GM18499 (cell line): ENCODE data around the gene MFNG.

Experiments
- ATAC-seq: cut with Tn5 transposase; IDR thresholded peaks from one replicate; pipeline ENCODE4 v1.9.1; 2021; ENCODE audit warnings: moderate number of reproducible peaks; ENCODE audit not compliant: insufficient read depth, unreplicated experiment

The MFNG gene

DNA sequence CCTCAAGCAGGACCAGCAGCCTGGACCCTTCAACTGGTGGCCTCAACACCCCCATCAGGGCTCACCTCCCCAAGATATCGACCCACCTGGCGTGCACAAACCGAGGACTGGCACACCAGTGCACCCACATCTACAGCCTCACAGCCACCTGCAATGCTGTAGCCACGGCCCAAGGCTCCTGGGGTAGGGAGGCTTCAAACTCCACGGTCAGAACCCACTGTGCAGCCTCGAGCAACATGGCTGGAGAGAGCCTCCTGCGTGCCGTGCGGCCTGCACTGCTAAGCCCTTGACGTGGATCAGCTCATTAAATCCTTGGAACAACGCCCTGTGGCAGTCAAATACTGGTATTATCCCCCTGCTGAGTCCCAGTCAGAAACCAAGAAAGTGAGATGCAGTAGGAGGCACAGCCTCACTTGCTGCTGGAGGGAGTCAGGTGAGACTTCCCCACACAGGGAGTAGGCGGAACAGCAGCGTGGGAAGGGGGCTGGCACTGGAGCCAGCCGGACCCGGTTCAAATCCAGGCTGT is 28.4 kb upstream of the MFNG start:
- ATAC-seq: no peak

DNA sequence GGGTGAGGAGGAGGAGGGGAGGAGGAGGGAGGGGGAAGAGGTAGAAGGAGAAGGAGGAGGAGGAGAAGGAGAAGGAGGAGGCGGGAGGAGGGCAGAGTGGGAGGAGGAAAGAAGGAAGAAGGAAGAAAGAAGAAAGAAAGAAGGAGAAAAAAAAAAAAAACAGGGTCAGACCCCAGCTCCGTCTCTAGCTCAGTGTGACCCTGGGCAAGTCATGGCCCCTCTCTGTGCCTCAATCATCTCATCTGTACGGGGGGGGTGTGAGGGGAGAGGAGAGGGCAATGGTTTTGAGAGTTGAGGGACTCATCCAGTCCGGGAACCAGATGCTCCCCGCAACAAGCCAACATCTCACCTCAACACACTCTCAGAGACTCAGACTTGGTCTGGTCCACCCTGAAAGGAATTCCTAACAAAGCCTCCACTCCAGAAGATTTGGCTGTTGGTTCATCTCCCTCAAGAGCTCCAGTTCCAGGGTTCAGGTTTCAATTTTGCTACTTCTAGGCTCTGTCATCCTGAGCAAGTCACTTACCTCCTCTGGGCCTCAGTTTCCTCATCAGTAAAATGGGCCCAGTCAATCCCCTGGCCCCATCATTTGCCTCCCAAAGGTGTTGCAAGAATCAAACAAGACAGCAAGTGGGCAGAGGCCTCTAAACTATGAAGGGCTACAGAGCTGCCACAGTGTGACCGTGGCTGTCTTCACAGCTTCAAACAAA is 25.4 kb upstream of the MFNG start:
- ATAC-seq: no peak

DNA sequence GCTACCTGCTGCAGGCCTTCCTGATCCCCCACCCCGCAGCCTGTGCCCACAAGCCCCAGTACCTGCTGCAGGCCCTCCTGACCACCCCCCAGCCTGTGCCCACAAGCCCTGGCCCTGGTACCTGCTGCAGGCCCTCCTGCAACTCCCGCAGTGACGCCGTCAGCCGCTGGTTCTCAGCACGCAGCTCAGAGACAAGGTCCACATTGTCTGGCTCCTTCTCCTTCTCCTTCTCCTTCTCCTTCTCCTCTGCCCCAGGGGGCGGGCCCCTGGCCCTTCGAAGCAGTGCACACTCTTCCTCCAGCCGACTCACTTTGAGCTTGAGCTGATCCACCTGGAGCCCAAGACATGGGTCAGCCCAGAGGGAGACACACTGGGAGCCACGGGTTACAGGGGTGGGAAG is 23.9 kb upstream of the MFNG start:
- ATAC-seq: no peak

DNA sequence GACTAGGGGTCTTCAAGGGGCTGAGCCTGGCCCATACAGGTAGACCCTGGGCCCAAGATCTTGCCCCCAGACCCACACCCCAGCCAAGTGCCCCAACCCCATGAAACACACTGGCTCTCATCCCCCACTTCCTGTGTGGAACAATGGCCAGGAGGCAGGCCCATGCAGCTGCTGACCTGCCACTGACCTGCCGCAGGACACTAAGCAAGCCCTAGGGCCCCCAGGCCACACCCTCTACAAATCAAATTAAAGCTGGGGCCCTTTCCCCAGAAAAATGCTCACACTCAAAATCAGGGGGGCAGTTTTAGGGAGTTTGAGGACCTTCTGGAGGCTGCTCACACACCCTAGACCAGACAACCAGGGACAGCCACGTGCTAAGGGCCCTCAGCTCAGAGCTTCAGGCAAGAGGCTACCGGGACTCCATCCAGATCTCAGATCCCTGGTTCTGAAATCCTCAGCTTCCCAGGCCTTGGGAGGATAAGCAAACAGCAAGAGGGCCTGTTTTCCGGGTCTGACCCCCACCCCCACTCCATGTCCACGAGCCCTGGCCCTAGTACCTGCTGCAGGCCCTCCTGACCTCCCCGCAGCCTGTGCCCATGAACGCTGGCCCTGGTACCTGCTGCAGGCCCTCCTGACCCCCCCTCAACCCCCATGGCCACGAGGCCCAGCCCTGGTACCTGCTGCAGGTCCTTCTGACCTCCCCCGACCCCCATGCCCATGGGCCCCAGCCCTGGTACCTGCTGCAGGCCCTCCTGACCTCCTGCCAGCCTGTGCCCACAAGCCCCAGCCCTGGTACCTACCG is 23.1 kb upstream of the MFNG start:
- ATAC-seq: no peak

DNA sequence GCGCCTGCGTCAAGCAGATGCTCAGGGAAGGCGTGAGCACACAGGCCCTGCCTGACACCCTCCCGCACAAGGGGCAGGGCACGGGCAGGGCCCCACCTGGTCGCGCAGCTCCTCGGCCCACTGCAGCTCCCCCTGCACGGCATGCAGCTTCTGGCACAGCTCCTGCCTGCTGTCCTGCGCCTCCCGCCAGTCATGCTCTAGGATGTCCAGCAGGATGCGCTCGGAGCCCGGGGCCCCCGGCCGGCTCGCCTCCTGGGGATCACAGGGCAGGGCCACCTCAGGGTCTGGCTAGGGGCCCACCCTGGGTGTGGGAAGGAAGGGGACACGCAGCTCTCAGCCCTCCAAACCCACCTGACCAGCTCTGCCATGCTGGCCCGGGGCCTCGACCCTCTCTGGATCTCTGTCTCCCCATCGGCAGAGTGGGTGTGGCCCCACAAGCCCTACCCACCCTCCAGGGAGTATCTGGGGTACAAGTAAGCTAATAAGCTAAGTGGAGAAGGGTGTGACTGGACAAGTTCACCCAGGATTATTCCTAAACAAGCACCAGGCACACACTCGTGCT is 22.3 kb upstream of the MFNG start:
- no peak for ATAC-seq

DNA sequence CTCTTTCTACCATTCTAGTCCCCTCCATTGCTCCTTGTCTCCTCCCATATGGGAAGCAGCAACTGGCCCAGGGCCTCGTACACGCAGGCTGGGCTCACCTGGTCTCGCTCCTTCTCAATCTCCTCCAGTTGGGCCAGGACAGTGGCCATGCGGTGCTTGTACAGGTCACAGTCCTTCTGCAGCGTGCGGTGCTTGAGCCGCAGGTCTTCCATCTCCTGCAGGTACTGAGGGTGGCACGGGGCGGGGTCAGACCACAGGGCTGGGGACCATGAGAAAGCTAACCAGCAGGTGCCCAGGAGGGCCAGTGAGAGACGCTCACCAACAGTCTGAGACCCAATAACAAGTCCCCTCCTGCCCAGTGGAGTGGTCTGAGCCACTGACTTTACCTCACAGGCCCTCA is 21.5 kb upstream of the MFNG start:
- ATAC-seq: no peak

DNA sequence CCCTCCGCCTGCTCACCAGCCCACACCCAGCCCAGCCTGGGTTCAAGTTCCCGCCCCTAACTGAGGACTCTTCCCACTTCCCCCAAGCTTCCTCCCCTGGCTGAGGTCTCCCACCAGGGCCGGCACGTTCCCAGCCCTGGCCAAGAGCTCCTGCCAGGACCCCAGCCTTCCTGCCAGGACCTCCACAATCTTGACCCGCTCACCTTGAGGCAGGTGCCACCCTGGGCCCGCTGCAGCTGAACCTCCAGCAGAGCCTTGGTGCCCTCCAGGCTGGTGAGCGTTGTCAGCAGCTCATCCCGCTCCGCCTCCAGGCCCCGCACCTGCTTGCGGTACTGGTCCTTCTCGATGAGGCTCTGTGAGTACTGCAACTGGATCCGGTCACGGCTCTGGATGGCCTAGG is 19.8 kb upstream of the MFNG start:
- ATAC-seq: no peak

DNA sequence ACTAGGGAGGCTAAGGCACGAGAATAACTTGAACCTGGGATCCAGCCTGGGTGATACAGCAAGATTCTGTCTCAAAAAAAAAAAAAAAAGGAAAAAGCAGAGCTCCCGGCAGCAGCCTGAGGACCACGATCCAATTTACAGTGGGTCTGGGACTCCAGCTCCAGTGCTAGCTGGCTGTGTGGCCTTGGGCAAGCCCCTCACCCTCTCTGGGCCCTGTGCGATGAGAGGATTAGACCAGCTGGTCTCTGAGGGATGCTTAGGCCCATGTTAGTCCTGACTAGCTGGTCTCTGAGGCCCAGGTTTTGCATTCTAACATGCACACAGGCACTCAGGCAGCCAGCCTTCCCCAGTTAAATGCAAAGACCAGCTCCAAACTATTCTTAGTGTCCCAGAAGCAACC is 19.4 kb upstream of the MFNG start:
- ATAC-seq: no peak

DNA sequence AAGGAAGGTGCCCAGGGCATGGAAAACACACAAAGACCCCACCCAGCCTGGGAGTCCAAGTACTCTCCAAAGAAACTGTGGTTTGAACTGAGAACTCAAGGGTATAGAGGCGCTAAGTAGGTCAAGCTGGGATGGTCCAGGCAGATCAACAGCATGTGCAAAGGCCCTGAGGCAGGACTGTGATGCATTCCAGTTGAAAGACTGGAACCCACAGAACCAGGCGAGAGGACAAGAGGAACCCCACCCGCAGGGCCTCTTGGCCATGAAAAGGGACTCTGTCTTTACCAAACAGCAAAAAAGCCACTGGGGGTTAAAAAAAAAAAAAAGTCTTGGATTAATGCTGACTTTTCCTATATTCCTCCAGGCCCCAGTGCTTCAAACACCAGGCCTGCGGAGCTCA is 18.8 kb upstream of the MFNG start:
- ATAC-seq: no peak

DNA sequence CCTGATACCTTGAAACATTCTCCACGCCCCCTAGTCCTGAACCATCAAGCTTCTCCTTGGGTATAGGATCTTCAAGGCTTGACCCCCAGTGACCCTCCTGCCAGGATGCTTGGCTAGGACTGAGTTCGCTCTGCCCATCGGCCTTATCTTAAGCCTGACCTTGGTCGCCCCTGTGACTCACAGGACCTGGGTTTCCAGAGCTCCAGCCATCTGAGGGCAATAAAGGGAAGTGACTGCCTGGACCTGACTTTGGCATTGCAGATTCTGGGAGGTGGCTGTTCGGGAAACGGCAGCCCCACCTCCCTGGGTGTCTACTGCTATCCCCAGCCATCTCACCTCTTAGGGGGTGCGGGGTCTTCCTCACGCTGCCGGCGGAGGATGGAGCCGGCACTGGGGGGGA is 17.7 kb upstream of the MFNG start:
- no peak for ATAC-seq

DNA sequence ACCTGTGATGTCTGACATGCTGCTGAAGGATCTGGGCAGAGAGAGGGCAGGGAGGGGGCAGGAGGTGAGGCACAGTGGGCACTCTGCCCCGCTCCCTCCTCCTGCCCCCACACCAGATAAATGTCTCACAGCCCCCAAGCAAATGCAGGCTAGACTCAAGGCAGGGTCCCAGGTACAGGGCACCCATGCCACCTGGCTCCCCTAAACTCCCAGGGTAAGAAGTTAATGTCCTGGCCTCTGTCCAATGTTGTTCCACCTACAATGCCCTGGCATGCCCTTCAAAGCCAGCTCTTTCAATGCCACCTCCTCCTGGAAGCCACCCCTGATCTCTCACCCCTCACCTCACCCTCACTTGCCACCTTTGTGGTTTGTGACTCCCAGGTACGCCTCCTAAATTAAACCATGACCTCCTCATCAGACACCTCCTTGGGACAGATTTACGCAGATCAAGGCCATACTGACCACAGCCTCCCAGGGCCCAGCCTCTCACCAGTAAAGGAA is 17.0 kb upstream of the MFNG start:
- ATAC-seq: no peak

DNA sequence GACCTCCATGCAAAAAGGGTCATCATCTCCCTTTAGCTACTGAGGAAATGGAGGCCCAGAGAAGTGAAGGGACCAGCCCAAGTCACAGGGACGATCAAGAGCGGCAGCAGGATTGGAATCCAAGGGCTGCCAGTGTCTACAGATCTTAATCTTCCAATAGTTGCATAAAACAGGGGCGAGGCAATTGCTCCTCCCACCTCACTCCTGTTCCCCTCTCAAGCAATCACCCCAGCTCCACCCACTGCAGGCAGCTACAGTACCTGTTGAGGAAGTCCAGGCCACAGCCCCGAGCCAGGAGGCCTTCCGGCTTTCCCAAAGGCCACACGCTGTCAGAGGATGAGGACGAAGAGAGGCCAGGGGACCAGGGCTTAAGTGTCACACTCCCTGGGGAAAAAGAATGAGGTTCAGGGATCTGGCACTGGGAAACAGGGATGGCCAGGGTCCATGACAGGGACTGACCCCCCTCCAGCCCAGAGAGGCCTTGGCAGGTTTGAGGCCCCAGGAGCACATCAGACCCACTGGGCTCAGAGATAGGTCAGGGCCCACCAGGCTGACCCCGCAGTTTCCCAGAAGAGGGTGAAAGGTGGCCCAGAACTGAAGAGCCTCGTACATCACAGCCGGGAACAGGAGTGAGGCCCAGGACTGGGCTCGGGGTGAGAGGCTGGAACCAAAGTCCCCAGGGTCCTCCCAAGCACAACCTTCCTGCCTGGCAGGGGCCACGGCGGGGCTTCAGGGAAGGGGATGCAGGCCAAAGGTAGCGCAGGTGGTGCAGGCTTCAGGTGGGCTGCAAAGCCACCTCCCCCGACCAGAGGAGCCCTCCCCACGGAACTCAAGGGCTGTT is 16.4 kb upstream of the MFNG start:
- ATAC-seq: no peak

DNA sequence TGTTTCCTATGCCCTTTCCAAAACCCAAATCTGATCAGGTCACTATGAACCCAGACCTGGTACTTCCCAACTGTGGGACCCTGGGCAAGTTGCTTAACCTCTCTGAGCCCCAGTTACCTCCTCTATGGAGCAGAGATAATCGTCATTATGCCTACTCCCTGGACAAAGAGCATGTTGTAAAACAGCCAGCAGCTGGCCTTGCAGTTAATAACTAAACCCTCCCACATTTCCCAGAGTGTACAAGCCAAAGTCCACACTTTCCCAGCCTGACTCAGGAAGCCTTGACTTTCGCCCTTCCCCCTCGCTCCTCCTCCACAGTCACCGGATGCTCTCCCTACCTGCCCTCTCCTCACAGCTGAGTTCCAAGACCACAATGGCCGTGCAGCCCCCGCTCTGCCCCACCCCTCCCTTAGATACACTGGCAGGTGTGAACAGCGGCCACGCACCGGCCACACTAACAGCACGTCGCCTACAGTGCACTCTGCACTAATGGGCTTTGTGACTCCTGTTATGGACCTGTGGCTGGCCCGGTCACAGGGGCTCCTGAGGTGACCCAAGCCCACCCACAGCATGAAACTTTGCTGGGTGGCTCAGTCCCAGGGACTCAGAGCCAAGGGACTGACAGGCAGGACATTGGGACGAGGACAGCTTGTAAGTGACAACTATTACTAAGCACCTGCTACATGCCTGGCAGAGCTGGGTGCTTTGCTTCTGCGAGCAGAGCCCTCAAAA is 15.6 kb upstream of the MFNG start:
- no peak for ATAC-seq

DNA sequence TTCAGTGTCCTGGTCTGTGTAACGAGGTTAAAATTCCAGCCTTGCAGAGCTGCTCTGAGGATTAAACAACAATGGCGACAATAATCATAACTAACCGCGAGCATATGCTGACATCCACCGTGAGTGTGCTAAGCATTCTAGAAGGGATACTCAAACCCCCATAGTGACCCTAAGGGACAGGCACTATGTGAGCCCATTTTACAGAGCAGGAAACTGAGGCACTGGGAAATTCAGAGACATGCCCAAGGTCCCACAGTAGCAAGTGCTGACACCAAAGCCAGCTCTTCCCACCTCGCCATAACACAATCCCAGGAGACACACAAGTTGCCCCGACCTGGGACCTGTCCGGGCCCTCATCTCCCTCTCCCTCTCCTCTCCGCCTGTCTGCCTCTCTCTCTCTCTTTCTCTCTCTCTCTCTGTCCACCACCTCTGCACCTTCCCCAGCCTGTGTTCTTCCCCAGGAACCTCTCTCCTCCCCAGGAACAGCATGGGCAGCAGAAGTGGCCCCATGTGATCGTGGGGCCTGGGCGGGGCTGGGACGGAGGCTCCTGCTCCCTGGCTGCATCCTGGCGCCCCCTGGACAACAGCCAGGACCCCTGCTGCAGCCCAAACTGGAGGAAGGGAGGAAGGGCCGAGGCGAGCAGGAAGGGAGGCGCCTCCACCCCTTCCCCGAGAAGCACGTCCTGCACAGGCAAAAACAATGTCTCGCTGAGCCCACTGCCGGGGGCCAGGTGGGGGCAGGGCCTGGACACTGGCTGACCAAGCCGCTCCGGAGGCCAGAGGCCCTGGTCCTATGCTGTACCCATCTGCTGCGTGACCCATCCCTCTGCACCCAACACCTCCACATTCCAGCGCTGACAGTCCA is 14.8 kb upstream of the MFNG start:
- no peak for ATAC-seq

DNA sequence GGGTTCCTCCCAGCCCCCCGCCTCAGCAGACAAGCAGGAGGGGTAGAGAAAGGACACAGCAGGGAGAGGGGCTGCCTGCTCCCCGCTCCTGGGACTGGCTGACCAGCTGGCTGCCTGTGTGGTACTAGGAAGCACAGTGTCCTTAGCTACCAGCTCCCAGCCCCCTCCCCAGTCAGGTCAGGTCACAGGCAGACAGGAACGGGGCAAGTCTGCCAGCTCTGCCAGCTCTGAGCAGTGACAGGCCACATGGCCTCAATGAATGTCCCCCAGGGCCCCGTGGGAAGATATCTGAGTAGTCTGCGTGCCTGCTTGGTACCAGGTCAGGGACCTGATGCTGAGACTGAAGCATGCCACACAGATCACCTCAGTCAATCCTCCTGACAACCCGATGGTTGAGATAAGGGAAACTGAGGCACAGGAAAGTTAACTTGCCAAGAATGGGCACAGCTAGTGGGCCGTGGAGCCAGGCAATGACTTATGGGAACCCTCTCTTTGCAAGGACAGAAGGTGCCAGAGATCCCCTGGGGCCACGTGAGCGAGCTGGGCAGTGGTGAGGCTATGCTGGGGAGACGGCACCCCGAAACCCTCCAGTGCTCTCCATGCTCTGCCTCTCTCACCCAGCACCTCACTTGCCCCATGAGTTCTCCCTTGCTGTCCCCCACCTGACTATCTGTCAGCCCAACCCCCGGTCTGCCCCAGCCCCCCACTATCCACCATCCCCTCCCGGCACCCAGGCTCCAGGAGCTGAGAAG is 13.8 kb upstream of the MFNG start:
- ATAC-seq: no peak

DNA sequence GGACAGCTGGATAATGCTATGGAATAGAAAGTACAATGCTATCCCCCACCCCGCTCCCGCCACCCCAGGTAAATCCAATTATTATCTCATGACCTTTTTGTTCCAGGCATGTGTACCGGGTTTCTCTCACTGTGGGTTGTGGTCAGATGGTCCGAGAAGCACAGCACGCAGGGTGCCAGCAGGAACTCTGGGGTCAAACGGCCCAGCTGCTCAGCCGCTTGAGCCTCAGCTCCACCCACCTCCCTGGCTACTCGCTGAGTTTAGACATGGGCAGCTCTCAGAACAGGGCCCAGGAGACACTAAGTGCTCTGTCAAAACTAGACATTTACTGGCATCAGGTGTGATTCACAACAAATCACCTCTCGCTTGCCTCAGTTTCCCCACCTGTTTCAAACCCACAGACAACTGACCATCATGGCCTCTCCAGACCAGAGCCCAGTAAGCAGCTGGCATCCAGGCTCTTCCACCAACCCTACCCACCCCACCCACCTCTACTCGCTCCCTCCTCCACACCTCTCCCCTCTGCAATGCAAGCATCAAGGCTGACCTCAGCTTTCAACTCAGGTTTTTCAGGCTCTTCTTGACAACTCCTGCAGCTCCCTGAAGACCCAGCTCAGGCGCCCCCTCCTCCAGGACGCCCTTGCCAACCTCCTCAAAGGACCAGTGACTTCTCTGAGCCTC is 13.0 kb upstream of the MFNG start:
- ATAC-seq: no peak

DNA sequence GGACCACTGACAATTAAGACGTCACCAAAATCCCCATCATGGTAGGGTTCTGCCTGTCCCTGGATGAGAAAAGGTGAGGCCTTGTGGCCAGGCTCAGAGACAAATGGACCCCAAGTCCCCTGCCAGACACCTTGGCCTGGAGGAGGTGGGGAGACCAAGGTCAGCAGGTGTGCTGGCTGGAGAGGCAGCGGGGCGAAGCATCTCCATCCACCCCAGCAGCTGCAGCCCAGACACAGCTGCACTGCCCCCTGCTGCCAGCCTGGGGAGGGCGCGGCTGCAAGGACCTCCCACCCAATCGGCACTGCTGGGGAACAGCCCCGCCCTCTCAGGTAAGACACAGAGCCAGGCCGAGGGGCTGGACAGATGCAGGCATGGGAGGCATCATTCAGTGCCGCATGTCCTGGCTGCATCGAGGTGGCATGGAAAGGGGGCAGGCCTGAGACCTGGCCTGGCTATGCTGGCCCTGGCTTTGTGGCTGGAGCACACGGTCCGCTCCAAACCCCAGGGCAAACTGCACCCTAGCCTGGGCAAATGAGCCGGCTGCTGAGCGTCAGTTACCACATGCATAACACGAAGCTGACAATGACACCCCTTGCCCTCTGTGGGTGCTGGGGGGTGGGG is 12.2 kb upstream of the MFNG start:
- ATAC-seq: no peak
